EL (cell line): ENCODE data around the gene MCRIP1.

Experiments
- DNase-seq: peaks from one replicate; pipeline ENCODE4 v3.0.0-alpha.2; 2016

Gene MCRIP1

DNA sequence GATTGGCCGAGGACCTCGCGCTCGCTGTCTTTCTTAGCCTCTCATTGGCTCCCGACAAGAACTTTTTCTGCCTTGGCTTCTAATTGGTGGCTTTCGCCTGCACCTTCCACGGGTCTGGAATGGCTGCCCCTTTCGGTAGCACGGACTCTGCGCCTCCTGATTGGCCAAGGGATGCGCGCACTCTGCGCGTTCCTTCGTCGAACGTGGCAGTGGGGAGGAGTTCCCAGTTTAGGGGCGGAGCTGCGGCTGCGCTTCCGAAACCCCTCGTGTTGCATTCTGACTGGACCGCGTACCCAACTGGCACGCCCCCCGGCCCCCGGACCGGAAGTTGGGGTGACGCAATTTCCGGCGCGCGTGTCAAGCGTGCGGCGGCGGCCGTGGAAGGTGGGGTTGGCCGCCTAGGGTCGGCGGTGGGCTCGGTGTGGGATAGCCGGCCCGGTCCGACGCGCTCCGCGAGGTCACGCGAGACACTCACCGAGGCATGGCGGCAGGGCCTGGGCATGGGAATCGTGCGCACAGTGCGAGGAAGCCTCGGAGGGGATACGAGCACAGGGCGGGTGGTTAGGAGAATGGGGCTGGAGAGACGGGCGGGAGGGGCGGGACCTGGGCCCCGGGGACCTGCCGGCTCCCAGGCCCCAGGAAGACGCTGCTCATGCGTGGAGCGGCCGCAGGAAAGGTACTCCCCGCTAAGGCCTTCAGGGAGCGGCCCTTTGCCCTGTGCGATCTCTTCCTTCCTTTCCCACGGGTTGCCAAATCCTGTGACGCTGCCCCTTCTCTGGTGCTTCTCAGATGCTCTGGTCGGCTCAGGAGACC is 27.9 kb upstream of the MCRIP1 start:
- peak; percentile 100 for DNase-seq

DNA sequence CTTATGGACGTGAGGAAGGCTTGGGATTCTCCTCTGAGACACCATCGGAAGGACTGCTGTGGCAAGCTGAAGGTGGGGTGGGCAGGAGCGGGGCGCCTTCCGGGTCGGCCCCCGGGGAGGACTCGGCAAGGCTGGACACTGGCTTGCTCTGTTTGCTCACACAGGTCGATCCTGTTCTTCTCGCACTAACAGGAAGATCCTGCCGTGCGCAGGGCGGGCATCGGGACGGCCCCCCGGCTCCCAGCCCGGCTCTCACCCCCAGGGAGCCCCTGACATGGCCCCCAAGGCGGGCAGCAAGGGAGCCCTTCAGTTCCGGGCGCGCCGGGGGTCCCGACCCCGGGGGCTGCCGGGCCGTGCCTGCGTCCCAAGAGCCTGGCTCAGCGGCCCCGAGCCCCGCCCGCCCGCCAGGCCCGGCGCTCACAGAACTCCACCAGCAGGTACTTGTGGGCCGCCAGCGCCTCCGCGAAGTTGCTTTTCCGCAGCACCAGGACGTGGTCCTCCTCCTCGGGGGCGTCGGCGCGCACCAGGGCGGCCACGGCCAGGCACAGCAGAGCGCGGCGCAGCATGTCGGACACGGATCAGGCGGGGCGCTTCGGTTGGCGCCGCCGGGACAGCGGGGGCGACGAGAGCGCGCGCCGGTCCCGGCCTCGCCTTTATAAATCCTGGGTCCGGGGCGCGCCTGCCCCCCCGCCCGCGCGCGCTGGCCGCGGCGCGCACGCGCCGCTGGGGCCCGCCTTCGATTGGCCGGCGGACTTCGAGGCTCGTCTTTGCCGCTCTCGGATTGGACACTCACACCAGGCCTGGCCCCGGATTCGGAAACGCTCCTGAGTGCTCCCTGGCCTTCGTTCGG is 27.0 kb upstream of the MCRIP1 start, which contains the start of gene P4HB:
Gene P4HB, minus strand, starts transcription at position 630 of the 850 bp plus-strand sequence. Its CDS starts 64 bp downstream, at position 566.
- no peak for DNase-seq

DNA sequence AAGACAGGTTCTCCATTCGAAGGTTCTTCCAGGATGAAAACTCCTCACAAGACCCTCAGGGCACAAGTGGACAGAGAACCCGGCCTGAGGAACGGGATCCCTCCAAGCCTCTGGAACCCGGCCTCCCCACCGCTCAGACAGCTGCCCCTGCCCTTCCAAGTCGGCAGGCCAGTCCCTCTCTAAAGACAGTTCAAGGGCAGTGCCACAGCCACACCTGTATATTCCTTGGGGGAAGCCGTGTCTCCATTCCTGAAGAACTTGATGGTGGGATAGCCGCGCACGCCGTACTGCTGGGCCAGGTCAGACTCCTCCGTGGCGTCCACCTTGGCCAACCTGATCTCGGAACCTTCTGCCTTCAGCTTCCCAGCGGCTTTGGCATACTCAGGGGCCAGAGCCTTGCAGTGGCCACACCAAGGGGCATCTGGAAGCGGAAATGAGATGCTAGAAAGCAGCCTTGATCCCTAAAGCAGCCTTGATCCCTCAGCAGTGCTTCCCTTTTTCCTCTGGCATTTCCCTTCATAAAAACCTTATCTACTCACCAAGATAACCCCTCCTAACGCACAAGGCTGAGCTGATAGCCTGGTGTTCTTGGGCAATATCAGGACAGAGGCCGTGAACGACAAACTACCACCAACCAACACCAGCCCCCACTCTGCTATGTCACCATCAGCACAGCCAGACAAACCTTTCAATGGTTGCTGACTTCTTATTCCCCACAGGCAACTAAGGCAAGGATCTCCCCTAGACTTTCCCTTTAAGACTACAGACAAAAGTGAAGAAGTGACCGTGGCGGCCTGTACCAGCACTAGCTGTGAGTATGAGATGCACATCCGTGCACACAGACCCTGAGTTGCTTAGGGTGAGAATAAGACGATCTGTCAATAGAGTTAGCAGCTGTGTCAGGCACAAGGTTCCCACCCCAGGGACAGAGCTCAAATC is 26.1 kb upstream of the MCRIP1 start:
- DNase-seq = no peak

DNA sequence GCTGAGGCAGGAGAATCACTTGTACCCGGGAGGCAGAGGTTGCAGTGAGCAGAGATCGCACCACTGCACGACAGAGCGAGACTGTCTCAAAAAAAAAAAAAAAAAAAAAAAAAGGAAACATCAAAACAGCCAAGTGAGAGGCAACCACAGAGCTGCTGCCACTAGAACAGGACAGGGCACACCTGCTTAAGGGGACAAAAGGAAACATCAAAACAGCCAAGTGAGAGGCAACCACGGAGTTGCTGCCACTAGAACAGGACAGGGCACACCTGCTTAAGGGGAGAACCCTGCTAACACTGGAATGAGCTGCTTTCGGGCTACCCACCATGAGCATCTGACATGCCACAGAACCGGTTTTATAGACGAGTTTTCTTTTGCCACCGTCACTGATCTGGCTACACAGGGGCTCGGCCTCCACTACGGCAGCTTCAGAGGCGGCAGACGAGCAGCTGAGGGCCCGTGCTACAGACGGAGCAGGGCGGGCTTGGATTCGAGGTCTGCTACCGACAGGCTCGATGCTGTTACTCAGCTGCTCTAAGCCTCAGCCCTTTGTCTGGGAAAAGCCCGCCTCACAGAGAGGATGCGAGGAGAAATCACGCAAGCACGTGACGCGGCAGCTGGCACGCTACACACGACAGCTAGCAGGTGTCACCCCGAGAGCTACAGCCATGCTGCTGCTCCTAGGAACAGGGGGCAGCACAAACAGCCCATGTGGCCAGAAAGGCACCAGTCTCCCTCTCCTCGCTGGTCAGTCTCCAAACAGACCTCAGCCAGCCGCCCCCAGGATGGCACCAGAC is 25.3 kb upstream of the MCRIP1 start:
- no peak for DNase-seq

DNA sequence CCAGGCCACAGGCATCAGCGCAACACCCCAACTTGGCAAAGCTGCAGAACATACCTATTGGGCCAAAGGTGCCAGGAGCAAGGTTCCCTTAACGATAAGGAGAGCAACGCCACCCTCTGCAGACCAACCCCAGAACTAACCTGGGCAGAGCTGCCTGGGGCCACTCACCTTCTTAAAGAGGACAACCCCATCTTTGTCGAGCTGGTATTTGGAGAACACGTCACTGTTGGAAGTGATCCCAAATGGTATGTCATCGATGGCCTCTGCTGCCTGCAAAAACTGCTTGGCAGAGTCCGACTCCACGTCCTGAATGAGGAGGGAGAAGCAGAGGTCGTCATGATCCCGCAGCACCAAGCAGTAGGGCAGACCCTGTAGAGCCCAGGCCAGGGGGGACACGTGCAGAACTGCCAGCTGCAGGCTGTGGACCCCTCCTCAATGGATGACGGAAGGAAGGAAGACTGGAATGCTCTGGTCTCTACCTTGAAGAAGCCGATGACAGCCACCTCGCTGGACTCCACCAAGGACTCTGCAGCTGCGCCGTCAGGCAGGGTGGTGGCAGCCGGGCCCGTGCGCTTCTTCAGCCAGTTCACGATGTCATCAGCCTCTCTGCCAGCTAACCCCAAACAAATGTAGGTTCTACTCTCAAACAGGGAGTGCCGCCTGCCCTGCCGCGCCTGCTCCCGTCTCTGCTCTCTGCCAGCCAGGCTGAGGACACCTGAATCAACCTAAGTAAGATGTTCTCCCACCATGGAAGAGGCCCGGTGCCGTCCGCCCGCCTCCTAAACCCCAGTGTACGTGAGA is 22.1 kb upstream of the MCRIP1 start:
- DNase-seq = no peak

DNA sequence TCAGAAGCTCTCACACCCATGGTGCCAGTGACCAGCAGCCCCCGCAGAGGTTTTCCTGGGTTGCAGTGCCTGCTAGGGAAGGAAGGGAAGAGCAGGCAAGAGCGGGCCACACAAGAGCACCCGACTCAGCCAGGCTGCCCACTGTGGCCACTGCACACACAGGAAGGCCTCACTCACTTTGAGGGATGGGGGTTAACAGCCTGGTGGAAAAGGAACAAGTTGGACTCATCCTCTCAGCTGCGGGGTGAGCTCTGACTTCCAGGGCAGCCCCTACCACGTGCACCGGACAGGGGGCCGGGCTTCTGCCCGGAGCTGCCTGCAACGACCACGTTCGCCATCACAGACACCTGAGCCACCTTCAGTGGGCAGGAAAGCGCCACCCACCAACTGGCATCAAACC is 19.1 kb upstream of the MCRIP1 start:
- no peak for DNase-seq

DNA sequence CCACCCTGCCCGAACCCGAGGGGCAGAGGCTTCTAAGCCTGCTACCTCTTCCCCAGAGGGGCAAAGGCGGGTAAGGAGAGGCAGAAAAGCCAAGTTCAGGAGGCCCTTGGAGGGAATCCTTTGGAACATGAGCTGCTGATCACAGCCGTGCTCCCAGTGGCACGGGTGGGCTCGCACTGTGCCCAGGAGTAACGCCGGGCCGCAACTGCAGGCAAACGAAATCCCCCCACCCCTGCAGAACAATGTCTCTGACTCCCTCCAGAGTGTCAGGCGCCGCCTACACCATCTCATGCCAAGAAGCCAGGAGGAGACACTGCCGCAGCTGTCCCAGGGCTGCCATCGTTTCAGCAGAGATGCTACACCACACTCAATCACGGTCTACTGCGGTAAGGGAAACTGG is 18.3 kb upstream of the MCRIP1 start:
- DNase-seq = no peak

DNA sequence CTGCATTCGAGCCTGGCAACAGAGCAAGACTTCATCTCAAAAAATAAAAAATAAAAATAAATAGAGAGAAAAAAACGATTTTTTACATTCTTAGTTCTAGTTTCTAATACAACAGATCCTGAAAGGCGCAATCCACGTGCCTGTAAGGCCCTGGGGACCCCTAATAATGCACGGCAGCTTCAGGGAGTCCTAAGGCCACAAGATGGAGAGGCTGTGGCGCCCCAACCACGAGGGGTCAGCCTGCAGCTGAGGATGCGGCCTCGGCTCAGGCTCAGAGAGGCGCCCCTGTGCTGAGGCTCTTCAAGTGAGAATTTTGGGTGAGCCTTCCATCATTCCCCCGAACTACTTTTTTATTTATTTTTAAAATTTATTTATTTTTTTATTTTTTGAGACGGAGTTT is 16.4 kb upstream of the MCRIP1 start:
- DNase-seq = no peak

DNA sequence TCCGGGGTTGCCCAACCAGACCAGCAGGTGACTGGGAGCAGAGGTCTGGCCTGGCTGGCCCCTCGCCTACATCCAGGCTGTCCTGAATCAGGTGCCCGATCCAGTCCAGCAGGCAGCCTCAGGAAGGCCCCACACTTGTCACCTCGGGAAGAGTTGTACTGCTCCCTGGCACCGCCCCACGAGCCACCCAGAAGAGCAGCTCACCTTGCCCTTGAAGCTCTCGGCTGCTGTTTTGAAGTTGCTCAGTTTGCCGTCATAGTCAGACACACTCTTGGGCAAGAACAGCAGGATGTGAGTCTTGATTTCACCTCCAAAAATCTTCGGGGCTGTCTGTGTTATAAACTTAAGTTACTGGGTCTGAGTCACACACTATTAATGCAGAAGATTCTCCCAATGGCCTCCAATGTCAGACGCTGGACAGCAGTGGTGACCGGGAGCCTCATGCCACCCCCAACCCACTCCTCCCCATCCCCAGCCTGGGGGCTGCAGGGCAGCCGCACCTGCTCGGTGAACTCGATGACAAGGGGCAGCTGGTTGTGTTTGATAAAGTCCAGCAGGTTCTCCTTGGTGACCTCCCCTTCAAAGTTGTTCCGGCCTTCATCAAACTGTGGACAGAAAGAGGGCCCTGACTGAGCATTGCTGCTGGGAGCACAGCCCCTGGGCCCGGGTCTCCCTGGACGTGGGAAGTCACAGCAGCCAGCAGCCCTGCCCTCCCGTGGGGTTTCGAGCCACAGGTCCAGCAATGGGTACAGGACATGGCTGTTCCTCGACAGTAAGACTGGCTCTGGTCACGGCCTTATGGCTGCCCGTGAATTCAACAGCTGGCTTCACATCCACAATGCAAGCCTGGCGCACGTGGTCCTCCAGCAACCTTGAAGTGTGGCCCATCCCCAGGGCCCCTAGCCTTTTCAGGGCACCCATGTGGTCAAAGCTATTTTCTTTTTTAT is 13.9 kb upstream of the MCRIP1 start:
- no peak for DNase-seq

DNA sequence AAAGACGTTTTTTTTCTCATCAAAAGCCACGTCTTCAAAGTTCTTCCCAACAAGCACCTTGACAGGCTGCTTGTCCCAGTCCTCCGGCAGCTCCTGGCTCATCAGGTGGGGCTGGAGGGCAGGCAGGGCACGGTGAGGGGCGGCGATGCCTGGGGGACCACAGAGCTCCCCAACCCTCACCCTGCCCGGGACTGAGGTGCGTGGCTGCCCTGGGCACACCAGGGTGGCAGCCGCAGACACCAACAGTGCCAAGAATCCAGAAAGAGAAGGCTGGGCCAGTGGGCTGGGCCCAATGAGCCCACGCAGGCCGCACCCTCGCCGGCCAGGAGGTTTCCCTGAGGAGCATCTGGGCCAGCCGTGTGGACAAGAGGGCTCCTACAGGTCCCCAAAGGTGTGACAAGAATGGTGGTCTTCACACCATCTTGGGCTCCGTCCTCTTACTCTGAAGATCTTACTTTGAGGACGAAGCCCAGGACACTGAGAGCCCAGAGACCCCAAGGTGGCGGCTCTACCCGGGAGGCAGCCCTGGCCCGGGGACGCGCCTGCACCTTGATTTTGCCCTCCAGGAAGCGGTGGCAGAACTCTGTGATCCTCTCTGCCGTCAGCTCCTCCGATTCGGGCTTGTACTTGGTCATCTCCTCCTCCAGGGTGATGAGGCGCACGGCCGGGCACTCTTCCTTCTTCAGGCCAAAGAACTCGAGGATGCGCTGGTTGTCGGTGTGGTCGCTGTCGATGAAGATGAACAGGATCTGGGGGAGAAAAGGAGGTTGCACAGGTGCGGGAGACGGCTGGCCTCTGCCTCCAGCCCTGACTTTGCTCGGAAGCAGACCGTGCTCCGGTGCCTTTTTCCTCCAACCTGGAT is 13.0 kb upstream of the MCRIP1 start:
- no peak for DNase-seq

DNA sequence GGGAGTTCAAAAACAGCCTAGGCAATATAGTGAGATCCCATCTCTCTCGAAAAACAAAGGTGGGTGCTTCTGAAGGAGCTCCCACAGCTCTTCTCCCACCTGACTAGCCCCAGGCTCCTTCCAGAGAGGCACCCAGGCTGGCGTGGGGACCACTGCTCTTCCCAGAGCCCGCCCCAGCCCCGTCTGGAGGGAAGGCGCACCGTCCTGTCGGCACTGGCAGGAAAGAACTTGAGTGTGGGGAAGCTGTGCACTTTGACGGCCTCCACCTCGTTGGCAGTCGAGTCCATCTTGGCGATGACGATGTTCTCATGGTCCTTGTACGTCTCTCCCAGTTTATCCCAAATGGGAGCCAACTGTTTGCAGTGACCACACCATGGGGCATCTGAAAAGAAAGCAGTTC is 12.3 kb upstream of the MCRIP1 start:
- no peak for DNase-seq

DNA sequence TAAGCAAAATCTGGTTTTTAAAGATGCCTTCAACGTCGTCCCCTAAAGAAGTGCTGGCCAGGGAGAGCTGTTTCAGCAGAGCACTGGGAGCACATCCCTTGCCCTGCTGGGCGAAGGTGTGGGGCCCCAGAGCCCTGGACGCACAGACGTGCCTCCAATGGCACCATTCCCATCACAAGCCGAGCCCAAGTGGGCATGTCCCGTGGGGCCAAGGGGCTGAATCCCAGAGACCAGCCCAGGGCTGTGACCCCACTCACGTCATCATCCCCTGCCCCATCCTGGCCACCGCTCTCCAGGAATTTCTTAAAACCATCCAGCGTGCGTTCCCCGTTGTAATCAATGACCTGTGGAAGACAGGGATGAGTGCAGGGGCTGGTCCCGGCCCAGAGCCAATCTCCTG is 11.8 kb upstream of the MCRIP1 start:
- no peak for DNase-seq

DNA sequence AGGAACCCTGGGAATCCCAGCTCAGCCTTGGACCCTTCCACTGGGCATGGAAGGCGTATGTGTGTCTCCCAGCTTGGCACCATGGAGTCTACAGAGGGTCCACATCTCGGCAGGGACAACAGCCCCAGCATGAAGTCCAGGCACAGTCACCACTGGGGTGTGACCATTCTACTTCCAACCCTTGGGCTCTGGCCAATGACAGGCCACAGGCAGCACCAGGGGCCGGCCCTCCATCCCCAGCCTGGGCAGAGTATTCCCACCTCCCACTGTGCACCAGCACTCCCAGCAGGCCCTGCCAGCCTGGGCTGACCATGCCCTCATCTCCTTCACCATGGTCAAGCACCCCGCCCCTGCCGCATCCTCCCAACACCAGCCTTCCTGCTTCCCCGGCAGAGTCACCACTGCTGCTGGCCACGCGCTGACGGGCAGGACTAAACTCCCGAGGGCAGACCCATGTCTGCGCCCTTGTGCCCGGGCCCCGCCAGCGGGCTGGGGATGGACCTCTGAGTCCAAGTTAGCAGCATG is 11.3 kb upstream of the MCRIP1 start:
- DNase-seq = no peak

DNA sequence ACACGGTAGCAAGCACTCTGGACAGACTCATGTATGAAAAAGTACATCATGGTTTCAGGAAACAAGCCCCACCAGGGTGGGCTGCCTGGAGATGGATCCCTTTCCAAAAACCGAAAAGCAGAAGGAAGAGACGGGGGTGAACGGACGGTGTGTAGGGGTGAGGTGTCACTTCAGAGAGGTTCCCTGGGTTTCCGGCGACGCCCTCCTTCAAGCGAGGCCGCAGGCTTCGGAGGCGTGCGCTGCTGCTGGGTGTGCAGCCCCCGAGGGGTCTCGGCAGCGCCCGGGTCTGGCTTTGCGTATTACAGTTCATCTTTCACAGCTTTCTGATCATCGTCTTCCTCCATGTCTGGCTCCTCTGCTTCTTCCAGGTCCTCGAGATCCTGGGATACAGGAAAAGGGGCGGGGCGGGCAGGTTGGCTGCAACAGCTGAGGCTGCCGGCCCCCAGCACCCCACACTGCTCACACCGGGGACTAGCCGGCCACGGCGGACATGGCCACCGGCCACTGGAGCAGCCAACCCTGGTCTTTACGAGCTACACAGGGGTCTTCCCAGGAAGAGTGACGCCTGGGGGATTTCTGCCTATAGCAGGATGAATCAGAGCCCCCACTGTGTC is 10.7 kb upstream of the MCRIP1 start:
- no peak for DNase-seq

DNA sequence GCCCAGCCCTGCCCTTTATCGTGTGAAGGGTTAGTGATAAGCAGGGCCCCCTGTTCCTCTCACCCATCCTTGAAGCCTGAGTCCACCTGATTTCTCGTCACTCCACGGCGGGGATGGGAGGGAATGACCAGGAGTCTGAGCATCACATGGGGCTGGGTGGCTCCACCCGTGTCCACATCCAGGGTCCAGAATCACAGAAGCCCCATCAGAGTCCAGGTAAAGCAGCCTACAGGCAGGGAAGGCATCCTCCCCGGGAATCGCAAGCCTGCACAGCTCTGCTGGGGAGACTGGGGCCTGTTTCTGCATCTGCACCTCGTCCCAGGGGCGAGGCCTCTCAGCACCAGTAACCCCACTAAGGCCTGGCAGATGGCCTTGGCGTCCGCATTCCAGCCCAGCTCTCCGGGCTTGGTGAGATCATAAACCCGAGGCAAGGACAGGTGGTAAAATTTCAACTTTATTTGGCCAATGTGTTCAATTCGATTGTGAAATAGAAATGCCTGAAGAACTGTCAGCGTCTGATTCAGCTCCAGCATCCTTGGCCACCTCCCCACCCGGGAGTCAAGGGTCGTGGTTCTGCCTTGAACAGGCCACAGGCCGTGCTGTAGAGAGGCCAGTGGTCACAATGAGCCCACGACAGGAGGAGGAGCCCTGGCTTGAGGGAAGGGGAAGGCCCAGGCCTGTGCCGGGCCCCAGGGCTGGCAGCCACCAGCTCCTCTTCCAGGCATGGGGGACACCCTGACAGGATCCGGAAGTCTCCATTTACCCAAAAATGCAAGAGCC is 9.8 kb upstream of the MCRIP1 start:
- peak; percentile 43 for DNase-seq

DNA sequence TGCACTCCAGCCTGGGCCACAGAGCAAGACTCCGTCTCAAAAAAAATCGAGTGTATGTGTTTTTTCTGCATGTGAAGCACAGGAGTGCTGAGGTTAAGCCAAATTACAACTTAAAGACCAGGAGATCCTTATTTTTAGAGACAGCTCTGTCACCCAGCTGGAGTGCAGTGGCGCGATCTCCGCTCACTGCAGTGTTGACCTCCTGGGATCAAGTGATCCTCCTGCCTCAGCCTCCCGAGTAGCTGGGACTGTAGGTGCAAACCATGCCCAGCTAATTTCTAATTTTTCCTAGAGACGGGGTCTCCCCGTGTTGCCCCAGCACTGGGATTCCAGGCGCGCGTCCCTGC is 9.3 kb upstream of the MCRIP1 start:
- no peak for DNase-seq

DNA sequence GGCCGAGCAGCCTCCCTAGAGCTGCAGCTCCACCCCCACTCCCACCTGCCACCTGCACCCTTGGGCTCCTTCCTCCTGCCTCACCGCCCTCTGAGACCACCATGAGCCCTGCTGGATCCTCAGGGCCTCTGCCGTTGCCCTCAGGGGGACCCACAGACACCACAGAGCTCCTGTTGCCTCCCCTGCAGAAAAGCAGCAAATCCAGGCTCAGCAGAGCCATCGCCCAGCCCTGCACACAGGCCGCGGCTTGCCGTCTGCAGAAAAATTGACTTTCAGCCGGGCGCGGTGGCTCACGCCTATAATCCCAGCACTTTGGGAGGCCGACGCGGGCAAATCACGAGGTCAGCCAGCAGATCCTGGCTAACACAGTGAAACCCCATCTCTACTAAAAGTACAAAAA is 8.8 kb upstream of the MCRIP1 start:
- no peak for DNase-seq
